ENCODE results near the gene THSD7B. TPM values are rescaled to one million over a fixed set of nuclear protein-coding genes. Genes with fewer than 3 reads are reported as not detected.

The THSD7B gene
- total RNA-seq, 1 donor from 2014 or later = 0.81 TPM

DNA sequence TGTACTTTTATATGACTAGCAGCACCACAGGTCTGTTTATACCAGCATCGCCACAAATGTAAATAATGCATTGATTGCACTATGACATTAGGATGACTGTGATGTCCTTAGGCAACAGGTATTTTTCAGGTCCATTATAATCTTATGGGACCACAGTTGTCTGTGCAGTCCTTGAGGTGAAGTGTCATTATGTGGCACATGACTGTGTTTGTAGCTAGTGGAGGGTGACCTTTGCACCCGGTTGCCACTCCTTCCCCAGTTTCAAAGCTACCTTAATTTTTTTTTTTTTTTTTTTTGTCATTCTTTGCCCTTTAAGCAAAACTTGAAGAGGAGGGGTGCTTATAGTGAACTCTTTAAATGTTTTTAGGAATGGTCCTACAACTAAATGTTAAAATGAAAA lies 386.4 kb downstream of the THSD7B start:
- TF ChIP-seq, protein P1, sequence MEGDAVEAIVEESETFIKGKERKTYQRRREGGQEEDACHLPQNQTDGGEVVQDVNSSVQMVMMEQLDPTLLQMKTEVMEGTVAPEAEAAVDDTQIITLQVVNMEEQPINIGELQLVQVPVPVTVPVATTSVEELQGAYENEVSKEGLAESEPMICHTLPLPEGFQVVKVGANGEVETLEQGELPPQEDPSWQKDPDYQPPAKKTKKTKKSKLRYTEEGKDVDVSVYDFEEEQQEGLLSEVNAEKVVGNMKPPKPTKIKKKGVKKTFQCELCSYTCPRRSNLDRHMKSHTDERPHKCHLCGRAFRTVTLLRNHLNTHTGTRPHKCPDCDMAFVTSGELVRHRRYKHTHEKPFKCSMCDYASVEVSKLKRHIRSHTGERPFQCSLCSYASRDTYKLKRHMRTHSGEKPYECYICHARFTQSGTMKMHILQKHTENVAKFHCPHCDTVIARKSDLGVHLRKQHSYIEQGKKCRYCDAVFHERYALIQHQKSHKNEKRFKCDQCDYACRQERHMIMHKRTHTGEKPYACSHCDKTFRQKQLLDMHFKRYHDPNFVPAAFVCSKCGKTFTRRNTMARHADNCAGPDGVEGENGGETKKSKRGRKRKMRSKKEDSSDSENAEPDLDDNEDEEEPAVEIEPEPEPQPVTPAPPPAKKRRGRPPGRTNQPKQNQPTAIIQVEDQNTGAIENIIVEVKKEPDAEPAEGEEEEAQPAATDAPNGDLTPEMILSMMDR (conservative IDR thresholded peaks at IDR 0.05; ENCODE audit: low read depth, low read length) = no peak
- DNase-seq (ENCODE audit: low read depth) = no peak
- no peak overlapping the region for H3K4me3 ChIP-seq (ENCODE audit: low read depth, low read length)

DNA sequence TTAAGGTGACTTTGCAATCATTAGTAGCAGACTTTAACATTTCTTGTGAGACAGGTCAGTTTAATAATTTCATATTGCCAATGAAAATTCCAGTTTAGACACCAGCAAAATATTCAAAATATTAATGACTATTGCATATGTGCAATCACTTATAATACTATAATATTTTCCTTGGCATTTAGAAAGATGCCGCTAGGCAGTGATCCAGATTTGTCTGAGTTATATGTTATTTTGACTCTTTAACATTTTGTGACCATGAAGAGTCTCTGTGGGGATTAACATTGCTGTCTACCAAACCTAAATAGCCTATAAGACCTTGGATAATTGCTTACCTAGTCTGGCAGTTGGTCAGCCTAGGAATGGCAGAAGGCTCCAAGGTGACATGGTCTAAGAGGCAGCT lies 389.6 kb downstream of the THSD7B start:
- H3K4me3 ChIP-seq (ENCODE audit: low read depth, low read length) = no peak overlapping the region
- TF ChIP-seq, protein P1 (conservative IDR thresholded peaks at IDR 0.05; ENCODE audit: low read depth, low read length) = no peak
- DNase-seq (ENCODE audit: low read depth) = no peak

DNA sequence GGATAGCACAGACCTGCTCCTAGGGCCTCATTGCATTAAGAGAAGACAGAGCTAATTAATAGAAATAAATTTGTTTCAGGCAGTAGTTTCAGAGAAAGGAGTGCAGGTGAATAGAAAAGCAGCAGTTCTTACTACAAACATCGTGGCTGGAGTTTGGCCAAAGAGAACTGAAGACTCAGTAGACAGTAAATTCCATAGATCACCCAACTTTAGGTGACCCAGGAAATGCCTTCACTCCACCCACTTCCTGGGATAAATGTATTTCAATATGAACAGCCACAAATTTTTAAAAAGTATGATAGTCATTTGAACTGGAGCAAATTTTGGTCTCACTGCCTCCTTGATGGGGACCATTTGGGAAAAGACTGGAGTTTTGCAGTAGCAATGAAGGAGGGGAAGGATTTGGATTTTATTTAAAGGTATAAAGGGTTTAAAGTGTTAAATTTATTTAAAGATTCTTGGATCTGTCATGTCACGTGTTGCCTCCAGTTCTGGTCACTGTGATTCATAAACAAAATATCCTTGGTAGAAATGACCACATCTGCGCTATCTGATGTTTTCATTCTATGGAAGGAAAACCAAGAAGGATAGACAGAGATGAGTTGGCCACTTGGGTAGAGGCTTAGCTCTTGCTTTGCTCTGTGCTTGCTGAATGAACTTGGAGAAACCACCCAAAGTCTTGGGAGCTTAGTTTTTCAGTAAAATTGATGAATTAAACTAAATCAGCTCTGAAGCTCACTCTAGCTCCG lies 390.2 kb downstream of the THSD7B start:
- TF ChIP-seq, protein P1 (conservative IDR thresholded peaks at IDR 0.05; ENCODE audit: low read depth, low read length) = no peak
- no peak for DNase-seq (ENCODE audit: low read depth)
- H3K4me3 ChIP-seq (ENCODE audit: low read depth, low read length) = no peak overlapping the region

DNA sequence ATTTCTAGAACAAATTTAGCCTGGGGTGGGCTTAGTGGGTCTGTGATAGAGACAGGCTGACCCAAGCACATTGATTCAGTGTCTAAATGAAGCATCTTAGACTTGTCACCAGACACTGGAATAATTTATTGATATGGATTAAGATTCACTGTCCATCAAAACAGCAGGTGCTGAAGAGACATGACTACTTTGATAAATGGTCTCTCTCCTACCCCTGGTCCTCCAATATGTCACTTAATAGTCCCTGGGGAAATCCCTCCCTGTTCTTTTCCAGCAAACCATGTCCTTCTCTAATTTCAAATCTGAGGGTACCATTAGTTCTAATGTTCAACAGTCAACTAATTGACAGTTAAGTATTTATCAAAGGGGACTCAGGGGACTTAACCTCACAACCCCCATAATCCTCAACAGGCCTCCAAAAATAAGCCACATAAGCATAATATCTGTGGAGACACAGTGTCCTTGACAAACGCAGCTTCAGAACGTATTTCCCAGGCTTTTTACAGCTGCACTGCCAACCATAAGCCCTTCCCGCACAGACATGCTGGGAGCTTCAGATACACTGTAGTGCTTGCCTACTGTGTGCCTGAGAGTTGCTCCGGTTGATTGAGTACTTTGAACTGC lies 391.0 kb downstream of the THSD7B start:
- no peak for DNase-seq (ENCODE audit: low read depth)
- TF ChIP-seq, protein P1 (conservative IDR thresholded peaks at IDR 0.05; ENCODE audit: low read depth, low read length) = no peak
- H3K4me3 ChIP-seq (ENCODE audit: low read depth, low read length) = no peak overlapping the region

DNA sequence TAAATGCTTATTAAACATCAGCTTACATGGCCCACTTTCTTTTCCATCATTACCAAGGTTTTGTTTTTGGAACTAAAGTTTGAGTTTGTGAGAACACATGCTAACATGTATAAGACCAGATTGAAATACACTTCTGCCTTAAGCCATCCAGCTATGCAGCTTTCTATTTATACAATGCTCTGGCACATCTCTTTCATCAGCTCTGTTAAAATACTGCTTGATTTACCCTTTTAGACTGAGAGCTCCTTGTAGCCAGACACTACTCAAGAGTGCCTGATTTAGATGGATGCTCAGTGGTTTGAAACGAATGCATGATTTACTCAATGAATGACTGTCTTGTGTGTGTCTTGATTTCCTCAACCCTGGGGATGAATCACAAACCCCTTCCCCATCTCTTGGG lies 392.5 kb downstream of the THSD7B start:
- H3K4me3 ChIP-seq (ENCODE audit: low read depth, low read length) = no peak overlapping the region
- DNase-seq (ENCODE audit: low read depth) = no peak
- TF ChIP-seq, protein P1 (conservative IDR thresholded peaks at IDR 0.05; ENCODE audit: low read depth, low read length) = no peak

DNA sequence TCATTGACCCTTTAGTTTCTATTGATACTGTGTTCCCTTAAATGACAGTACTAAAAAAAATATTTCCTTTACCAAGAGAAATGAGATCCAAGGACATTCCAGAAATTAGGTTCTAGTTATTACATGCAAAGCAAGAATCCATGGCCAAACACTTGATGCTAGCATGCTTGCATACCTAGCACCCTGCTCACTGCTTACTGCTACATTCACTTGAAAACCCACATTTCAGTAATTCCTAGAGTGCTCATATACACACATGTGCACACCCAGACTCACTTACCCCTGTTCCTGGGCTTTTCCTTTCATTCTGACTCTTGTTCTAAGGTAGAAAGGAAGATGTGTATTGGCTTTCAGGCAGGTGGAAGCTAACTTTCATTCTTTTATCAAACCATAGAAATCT lies 395.9 kb downstream of the THSD7B start:
- no peak for DNase-seq (ENCODE audit: low read depth)
- TF ChIP-seq, protein P1 (conservative IDR thresholded peaks at IDR 0.05; ENCODE audit: low read depth, low read length) = no peak
- H3K4me3 ChIP-seq (ENCODE audit: low read depth, low read length) = no peak overlapping the region

DNA sequence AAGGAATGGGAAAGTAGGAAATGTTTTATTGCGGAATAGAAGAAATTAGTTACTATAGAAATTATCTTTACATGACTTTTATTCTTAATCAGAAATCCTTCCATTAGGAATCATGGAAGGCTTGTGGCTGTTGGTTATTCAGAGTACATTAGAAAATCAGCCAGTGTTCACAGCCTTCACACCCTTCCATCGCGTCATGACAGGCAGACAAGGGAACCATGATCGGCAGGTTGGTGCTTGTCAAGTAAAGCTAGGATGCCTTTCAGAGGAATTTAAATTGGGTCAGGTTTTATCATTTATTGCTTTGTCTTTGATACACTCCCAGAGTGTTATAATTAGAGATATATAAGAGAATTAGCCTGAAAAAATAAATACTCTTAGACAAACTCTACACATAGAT lies 400.6 kb downstream of the THSD7B start:
- no peak overlapping the region for H3K4me3 ChIP-seq (ENCODE audit: low read depth, low read length)
- TF ChIP-seq, protein P1 (conservative IDR thresholded peaks at IDR 0.05; ENCODE audit: low read depth, low read length) = no peak
- DNase-seq (ENCODE audit: low read depth) = no peak
